ENCODE data around the gene AQP9.

The AQP9 gene

DNA sequence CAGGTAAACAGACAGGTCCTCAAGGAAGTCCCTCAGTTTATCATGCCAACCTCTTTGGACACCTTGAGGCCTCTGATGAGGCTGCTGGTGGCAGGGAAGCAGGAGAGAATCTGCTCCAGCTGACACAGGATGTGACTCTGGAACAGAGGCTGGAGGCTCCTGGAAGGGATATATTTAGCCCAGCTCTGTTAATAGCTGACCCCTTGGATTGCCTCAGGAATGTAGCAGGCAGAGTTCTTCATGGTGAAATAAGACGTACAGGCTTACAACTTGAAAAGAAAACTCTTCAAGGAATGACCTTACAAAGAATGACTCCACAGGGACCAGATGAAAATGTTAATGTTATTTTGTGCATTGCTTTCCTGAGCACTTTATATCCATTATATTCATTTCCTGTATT, 90.5 kb downstream of the AQP9 start:
- DNase-seq: no peak

DNA sequence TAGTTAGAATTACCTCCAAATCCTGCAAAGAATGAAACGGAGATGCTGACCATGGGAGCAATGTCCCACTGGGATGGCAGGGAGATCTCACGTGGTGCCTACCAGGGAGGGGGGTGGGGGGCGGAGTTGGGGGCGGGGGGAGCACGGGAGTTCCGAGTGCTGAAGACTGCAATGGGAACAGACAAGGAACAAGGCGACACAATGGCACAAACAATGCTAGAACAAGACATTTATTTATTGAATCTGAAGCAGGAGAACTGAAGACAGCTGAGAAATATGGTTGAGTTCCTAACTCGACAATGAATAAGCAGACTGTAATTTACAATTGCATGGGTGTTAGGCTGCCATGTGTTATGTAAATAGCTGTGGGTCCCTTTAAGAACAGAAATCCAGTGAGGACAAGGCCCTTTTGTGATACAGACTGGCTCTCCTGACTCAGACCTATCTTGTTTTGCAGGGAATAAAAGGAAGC, 91.2 kb downstream of the AQP9 start:
- no peak for DNase-seq

DNA sequence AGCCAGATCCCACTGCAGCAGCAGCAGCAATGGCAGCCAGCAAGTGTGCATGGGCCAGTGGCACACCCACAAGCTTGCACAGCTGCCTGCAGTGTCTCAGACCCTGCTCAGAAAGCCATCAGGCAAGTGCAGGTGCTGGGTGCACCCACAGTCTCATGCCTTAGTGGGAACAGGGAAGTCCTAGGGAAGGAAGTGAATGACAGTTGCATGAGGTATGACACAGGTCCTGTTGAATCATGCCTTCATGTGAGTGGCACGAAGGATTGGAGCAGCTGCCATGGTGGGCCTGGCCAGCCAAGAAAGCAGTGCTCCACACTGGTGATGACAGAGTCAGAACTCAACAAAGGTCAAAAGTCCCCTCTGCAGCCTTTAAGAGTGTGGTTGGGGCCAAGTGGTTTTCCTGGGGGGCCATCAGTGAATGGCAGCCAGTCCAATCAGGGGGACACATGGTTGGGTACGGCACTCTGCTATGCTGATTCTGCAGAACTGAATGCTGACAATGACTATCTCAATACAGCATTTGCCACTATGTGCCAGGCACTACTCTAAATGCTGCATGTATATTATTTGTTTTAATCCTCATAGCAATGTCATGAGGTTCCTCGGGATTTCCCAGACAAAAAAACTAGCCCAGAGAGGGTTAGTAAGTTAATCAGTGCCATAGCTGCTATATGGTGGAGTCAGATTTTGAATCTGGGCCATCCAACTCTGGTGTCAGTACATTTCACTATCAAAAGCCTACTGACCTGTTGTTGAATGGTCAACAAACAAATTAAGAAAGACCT, 94.3 kb downstream of the AQP9 start:
- no peak for DNase-seq

DNA sequence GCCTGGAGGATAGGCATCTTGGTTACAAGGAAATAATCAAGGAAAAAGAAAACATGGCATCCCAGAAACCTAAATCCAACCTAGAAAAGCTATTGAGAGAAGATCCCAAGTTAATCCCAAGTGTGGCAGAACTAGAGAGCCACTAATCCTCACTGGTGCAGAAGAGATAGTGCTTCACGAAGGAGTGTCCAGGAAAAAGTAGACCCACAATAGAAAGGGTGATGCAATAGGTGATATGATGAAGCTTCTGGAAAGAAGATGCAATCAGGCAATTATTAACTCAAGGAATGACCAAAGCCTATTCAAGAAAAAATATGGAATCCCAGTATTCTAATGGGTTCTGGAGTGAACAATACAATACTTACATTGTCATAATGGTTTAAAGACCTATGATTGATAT, 95.2 kb downstream of the AQP9 start:
- no peak for DNase-seq

All from amniotic stem cell (primary cell).